PC-3 (cell line): ENCODE data around the gene RAI14.

Experiments
- EZH2phosphoT487 ChIP-seq: fragments of 300-600 bp; sonication (generic); IDR thresholded peaks from 2 replicates; pipeline ENCODE4 v1.6.1; 2018; ENCODE audit warnings: mild to moderate bottlenecking, antibody characterized with exemption, low read length, borderline replicate concordance
- TF ChIP-seq, protein P1 (sequence below): fragments of 300-600 bp; sonication (generic); conservative IDR thresholded peaks from 2 replicates; pipeline ENCODE4 v1.5.1; 2017; ENCODE audit warnings: antibody characterized with exemption, low read depth, mild to moderate bottlenecking, low read length

DNA sequence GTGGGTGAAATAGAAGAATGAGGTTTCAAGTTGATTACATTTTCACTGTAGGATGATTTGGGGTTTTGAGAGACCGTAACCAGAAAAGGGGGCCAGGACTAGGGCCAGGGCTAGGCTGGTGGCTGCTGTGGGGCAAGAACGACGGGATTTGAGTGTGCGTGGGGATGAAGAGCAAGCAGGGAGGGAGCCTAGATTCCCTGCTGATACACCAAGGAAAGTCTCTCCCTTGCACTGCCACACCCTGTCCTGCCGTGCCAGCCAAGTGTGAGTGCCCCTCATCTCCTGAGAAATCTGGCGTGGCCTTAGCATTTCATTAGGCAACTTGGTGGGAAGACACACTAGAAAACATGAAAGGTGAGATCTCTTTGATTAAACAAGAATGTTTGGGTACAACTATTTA, 42.6 kb downstream of the RAI14 start:
- TF ChIP-seq, protein P1, sequence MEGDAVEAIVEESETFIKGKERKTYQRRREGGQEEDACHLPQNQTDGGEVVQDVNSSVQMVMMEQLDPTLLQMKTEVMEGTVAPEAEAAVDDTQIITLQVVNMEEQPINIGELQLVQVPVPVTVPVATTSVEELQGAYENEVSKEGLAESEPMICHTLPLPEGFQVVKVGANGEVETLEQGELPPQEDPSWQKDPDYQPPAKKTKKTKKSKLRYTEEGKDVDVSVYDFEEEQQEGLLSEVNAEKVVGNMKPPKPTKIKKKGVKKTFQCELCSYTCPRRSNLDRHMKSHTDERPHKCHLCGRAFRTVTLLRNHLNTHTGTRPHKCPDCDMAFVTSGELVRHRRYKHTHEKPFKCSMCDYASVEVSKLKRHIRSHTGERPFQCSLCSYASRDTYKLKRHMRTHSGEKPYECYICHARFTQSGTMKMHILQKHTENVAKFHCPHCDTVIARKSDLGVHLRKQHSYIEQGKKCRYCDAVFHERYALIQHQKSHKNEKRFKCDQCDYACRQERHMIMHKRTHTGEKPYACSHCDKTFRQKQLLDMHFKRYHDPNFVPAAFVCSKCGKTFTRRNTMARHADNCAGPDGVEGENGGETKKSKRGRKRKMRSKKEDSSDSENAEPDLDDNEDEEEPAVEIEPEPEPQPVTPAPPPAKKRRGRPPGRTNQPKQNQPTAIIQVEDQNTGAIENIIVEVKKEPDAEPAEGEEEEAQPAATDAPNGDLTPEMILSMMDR: no peak
- no peak for TF ChIP-seq EZH2phosphoT487
